GM19240 (cell line): ENCODE results near the gene FBXL17.

Experiments used
- DNase-seq: peaks from one replicate; pipeline ENCODE4 v3.0.0; 2011; ENCODE audit warnings: low spot score; ENCODE audit not compliant: insufficient read length

FBXL17 gene

DNA sequence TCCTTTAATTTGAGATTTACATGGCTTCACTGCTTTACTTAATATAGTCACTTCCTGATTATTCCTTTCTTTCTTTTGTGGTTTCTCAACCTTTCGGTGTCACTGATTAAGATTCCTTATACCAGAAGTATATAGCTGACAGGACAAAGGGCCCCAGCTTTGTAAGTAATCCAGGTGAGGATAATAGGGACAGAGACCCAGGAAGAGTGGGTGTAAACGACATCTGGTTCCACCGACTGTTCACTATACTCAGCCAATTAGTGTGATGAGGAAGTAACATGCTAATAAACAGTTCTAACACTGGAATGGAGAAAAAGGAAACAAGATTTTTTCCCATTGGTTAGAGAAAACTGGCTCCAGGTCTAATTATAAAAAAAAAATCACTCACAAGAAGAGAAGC lies 424.8 kb downstream of the FBXL17 start:
- no peak for DNase-seq

DNA sequence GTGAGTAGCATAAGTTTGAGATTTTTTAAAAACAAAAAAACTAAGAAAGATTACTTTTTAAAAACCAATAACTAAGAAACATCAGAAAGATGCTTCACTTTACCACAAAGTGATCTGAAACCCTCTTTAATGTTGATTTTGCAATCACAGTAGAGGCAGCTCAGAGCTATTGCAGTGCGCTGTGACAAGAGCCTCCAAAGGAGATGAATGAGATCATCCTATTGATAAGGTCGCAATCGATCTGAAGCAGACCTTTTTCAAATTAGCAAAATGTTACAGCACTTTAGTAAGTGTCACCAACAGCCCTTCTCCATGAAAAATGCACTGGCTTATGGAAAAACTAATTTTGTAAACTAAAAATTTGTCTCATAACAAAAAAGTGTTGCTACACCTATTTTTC lies 426.6 kb downstream of the FBXL17 start:
- DNase-seq = no peak

DNA sequence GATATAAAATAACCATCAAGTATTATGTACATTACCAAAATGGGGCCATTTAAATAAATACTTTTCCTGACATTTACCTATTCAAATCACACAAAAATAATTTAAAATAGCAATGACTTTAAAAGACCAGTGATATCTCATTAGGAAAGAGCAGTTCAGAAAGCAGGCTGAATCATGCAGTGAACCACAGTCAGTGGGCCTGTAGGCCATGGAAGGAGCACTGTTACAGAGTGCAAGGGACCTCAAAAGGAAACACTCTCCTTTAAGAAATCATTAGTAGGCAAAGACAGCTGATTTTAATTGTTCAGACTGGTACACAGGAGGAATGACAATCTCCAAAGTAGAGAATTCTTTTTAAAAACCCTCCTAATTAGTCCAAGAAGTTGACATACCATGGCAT lies 427.6 kb downstream of the FBXL17 start:
- no peak for DNase-seq

DNA sequence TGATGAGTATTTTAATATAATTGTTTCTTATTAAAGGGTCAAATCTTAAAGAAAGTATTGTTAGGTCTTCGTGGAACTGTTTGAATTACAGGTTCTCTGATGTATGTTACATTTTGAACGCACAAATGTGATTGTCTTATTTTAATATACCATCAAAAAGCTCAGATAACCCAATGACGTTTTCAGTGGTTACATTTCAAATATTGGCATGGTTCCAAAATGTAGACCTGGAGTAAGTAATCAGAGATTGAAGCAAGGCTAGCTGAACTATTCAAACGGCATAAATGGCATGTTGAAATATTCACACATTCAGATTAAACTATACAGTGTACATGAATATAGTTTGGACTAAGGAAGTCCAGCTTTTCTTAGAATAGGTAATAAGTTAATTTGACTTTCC lies 429.4 kb downstream of the FBXL17 start:
- DNase-seq = no peak

DNA sequence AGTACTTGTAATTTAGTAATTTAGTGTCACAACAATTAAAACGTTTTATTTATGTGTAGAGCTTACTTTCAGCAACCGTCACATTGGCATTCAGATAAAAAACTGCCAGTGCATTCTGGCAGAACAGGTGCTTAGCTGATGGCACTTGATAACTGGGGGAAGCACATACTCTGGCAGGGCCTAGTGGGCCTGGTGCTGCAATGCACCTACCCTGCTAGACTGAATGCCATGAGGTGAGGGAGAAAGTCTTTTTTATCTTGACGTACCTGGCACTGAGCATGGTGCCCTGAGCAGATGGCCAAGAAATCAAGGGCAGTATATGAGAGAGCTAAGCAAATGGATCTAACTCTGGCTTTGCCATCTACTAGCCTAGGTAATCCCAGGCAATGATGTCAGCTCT lies 430.6 kb downstream of the FBXL17 start:
- DNase-seq = no peak

DNA sequence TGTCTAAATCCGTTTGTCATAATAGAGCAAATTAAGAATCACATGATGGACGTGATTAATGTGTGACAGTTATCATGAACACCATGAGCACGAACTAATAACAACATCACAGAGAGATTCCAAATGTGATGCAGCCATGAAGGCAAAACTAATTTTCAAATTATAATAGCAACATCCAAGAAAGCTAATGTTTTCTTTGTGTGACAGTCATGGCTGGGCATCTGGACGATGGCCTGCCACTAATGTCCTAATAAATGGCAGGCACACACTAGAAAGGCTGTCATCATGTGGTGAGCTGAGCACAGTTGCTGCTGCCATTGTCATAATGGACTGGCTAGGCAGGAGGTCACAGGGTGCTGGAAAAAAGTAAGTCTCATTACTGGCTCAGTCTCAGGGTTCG lies 431.1 kb downstream of the FBXL17 start:
- DNase-seq = no peak

DNA sequence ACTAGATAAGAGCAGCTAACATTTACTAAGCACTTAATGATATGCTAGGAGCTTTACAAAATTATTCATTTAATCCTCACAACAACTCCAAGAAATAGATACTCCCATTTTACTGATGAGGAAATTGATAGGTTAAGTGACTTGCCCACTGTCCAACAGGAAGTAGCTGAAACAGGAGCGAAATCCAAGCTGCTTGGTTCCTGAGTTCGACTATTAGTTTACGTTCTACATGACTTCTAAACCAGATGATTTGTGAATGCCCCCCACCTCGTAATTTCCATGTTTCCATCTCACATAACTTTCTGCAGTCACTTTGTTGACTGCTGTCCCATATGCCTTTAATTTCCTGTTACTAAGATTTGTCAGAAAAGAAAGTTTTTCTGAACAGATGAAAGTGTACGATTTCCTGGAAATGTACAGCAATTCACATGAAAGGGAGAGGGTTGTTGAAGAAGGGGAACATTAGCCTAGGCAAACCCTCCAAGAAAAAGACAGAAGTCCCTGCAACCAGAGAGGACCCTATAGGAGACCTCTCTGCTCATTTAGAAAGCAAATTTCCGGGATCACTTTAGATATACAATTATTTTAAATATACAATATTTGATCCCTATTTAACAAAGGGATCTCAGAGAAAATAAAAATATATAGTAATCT lies 432.1 kb downstream of the FBXL17 start:
- no peak for DNase-seq

DNA sequence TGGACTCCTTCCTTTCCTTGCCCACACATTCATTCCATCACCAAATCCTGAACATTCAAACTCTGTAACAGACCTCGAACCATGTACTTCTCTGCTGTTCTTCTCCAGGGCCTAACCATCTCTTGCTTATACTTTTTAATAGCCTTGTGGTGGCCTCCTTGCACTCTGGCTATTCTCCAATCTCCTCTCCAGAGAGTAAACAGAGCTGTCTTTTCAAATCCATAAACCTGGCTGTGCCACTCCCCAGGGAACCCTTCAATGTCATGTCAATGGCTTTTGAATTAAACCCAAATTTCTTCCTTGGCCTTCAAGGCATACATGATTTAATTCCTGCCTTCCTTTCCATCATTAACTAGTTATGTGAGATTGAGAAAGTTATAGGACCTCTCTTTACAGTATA lies 433.5 kb downstream of the FBXL17 start:
- DNase-seq = no peak

DNA sequence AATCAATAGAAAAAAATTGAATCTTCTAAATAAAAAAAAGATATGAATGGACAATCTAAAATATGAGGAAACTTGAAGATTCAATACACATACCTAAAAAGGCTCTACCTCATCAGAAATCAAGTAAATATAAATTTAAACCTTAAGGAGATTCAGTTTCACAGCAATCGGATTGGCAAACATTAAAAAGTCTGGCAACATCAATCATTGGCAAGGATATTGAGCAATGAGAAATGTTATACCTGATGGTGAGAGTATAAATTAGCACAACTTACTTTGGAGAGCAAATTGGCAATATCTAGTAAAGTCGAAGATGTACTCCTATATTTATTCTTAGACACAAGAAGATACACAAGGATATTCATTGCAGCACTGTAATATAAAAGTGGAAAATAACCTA lies 436.8 kb downstream of the FBXL17 start:
- no peak for DNase-seq

DNA sequence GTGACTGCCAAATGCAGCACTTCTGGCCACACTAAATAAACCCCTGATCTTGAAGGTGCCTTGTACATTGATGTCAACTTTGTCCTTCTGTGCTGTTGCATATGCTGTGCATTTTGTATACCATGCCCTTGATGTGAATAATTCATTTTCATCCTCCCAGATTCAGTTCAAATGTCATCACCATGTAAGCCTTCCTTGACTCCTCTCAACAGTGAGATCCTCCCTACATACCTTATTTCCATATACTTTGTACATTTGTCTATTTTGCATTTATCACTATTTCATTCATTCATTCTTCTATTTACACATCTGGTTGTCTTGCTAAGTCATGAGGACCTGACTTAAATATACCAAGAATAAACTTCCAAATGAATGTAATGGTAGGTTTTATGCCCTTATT lies 438.0 kb downstream of the FBXL17 start:
- no peak for DNase-seq

DNA sequence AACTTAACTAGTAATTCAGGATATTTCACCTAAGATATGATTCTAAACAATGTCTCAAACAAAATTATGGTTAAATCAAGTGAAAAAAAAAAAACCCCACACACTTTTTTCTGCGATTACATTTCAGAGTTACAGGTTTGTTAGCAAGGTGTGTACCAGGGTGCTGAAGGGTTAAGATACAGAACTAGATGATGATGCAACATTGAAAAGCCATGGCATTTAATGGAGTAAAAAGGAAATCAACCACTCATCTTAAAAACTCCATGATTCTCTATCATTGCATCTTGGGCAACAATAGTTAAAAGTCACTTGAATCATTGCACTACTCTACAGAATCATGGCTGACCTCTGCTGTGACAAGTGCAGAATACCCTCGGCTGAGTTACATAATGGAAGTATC lies 440.9 kb downstream of the FBXL17 start:
- no peak for DNase-seq

DNA sequence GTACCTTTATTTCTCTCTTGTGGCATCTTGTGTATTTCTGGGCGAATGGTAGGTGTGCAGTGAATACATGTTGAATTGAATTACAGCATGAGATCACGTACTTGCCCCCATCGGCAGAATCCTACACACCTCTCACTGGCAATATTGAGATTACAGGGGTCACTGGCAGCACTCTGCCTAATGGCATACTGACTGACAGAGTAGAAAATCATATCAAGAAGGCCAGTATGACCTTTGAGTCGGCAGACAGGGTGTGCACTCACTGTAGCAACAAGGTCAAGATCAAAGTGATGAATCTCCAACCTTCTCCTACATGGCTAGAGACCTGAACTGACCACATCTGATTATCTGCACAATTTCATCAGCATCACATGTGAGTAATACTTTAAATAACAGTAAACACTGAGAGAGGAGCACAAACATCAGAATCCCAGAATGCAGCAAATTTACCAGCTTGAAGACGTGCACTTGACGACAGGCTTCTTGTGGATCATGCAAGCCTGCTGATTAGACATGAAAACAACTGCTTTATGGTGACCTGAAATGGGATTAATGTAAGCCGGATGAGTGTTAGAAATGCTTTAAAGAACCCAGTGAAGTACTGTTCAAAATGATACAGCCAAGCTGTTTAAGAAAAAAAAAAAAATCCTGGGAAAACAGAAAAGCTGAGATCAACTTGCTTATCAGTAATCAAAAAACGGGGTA lies 444.1 kb downstream of the FBXL17 start:
- DNase-seq = no peak

DNA sequence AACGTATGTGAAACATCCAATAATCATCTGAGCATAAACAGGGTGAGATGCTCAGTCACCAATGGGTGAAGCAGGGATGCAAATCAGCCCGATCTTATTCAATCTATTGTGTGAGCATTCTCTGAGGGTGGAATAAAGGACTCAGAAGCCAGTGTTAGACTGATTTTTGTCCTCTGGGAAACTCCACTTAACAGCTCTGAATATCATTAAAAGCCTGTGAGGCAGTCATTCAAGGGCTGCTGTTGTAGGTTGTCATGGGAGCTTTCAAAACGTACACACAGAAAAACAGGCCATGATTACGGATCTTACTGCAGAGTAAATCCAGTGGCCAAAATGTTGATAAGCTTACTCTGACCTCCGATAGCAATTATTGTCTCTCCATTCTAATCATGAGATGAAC lies 444.7 kb downstream of the FBXL17 start:
- DNase-seq = no peak

DNA sequence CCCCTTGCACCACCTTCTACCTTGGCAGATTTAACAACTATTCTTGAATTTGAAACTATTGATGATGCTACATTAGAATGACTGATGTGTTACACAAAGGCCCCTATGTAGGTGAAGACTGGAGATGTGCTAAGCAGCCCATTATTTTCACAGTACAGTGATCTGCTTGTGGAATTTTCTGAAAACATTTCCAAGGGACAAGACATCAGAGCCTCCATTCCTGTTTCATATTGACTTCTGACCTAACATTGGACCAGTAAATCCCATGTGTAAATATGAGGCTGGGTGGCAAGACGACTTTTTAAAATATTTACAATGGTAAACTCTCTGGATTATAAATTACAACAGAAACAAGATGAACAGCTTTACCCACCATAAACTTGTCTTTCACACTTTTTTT lies 445.4 kb downstream of the FBXL17 start:
- DNase-seq = no peak

DNA sequence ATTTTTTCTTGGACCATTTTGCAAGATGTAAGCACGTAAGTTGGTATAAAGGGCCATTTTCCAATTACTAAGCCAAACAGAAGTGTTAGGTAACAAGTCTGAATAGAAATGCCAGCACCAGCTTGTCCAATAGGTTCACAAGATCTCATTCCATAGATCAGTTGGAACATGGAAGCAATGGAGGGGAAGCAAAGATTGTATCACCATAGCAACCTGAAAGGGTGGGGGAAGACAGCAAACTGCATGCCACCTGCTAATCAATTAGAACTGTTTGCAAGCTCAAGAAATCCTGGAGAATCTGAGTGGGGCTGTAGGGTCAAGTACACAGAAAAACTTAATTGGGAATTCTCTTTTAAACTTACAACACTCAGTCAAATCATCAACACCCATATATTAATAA lies 446.3 kb downstream of the FBXL17 start:
- no peak for DNase-seq

DNA sequence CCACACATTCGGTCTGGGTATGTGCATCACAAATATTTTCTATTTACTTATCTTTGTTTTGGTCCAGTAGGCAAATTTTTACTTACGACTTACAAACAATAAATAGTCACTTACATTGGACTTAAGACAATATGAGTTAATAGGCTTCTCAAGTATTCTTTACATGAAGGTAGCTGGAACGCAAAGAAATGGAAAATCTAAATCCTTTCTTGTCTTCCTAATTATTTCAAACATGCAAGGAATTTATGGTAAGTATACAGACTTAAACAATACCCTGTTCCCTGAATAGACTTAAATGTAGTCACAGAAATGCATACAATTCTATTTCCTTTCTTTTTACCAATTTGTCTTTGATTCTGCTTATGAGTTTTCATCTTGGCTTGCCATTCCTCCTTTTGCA lies 448.6 kb downstream of the FBXL17 start:
- no peak for DNase-seq

DNA sequence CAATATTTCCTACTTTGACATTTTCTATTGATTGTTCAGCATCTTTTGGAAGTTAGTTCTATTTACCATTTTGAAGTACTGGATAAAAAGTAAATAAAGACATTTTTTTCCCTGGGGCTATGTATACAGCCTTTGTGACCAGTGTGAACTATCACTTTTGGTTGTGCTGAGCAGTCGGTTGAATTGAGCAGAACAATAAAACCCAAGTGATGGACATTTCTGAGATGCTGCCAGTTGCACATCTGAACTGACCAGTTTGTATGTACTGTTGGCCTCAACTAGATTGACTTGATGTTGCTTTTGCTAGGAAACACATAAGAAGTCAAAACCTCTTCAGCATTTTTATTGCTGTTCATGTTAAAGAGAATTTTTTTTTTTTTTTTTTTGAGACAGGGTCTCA lies 451.0 kb downstream of the FBXL17 start:
- no peak for DNase-seq

DNA sequence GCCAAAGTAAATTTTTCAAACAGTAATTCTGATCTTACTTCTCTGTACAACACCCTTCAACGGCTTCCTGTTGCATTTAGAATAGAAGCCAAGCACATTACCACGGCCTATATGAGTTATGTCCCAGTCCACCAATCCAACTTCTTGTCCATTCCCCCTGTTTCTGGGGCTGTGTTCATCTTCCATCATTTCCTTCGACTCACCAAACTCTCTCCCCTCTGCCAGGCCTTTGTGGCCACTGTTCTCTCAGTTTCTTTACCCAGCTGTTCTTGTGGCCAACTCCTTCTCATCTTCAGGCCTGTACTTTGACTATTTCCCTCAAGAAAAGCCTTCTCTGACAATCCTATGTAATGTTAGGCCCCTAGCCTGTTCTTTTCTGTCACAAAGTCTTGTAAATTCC lies 451.8 kb downstream of the FBXL17 start:
- no peak for DNase-seq

DNA sequence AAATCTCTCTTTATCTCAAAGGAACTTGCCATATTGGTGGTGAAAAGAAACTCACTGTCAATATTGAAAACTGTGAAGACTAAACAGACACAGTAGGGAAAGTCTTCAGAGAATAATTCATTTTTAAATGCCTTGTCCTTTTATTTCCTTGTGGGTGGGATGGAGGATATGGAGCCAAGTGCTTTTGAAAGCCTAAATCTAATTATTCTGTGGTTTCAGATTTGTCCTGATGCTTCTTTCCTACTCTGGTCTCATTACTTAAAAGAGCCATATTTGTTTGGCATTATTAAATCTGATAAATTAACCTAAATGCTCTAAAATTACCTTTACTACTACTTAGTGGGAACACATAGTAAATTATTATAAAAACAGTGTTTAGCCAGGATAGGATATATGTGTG lies 452.8 kb downstream of the FBXL17 start:
- no peak for DNase-seq

DNA sequence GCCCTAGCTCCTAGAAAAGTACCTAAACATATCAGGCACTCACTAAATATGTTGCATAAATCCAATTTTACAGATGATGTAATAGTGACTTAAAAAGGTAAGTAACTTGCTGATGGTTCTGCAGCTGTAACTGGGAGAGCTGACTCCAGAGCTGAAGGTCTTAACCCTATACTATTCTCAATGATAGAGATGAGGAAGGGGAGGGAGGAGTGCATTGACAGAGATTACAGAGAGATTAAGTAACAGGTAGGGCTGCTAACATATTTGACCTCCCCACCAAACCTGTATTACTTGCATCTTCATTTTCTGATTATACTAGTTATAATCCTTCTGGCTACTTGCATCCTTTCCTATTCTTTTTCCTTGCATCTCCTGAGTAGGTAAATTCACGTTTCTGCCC lies 455.8 kb downstream of the FBXL17 start:
- DNase-seq = no peak

DNA sequence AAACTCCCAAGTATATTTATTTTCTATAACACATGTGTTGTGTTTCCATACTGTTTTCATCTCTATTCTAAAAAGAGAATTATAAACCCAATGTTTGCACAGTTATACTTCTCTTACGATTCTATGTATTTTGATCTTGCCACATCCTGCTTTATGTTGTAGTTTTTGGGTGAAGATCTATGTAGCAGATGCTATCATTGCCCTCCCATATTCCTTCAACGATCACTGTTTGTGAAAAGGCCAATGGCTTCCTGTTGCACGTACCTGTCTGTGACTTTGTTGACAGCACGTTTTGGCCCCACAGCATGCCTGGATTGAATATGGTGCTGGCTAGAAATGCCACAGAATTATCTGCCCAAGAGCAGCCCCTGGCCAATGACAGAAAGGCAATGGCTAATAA lies 456.7 kb downstream of the FBXL17 start:
- no peak for DNase-seq

DNA sequence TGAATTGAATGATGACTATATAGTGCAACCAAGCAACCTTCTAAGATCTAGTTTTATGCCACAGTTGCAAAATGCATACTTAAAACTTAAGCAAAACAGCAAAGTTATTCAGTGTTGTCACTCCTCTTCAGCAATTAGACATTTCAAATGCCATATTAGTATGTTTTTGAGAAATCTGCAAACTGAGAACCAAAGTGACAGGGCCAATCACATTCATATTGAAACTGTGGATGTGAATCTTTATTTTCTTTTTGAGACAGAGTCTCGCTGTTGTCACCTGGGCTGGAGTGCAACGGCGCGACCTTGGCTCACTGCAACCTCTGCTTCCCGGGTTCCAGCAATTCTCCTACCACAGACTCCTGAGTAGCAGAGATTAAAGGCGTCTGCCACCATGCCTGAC lies 461.9 kb downstream of the FBXL17 start:
- DNase-seq = no peak

DNA sequence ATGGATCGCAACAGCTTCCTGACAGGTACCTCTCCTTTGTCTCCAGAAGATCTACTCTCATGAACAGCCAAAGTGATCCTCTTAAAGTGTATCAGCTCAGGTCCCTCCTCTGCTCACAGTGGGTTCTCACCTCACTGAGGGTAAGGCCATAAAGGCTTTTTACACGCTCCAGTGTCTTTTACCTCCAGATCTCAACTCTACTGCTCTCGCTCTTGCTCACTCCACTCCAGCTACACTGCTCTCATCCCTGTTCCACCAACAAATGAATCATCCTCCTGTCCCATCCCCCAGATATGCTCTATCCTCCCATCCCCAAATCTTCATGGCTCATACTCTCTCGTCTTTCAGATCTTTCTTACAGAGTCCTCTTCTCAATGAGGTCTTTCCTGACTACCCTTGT lies 462.5 kb downstream of the FBXL17 start:
- DNase-seq = no peak

DNA sequence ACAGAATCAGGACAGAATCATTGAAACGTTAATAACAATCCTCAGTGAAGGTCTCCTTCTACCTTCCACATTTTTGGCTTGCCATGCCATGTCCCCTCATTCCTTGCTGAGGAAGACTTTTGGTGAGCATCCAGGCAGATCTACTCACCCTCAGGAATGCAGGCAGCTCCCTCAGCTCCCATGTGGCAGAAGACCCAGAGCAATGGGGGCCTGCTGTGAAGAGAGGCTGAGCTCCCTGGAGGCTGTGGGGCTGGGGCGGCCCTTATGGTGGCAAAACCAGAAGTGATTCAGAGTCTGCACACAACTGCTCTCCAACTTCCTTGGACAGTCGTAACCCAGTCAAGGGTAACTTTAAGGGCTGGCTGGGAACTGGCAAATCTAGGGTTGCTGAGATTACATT lies 463.9 kb downstream of the FBXL17 start:
- no peak for DNase-seq
